Activated CD4-positive, alpha-beta memory T cell treated with anti-CD3 and anti-CD28 coated beads for 36 hours (primary cell): ENCODE data around the gene LRRC71. TPM values are rescaled to one million over a fixed set of nuclear protein-coding genes. Genes with fewer than 3 reads are reported as not detected.

Source experiments
- CTCF ChIA-PET: fragments of 350-600 bp; sonication (Branson Sonifier 250); formaldehyde crosslinking; loops from one replicate; lab custom pipeline; 2021; ENCODE audit warnings: antibody characterized with exemption, inconsistent platforms; lab: Charles Lee
- POLR2A ChIA-PET: fragments of 350-600 bp; sonication (Branson Sonifier 250); formaldehyde crosslinking; loops from one replicate; lab custom pipeline; 2021; ENCODE audit warnings: antibody characterized with exemption; lab: Charles Lee
- DNase-seq: peaks from one replicate; pipeline ENCODE4 v3.0.0-alpha.2; 2020
- H3K27ac Mint-ChIP-seq: one replicate; pipeline ENCODE4 v1.8.0; 2021; ENCODE audit warnings: mixed read lengths
- H3K27me3 Mint-ChIP-seq: one replicate; pipeline ENCODE4 v1.8.0; 2021; ENCODE audit warnings: mixed read lengths
- H3K36me3 Mint-ChIP-seq: one replicate; pipeline ENCODE4 v1.8.0; 2021; ENCODE audit warnings: mixed read lengths
- H3K4me1 Mint-ChIP-seq: one replicate; pipeline ENCODE4 v1.8.0; 2021; ENCODE audit warnings: low read depth, mixed read lengths
- H3K4me3 Mint-ChIP-seq: one replicate; pipeline ENCODE4 v1.8.0; 2021; ENCODE audit warnings: mild to moderate bottlenecking, mixed read lengths
- H3K9me3 Mint-ChIP-seq: one replicate; pipeline ENCODE4 v1.8.0; 2021; ENCODE audit warnings: mixed read lengths
- intact Hi-C: fragments of 100-400 bp; cut with micrococcal nuclease; formaldehyde crosslinking; loops from one replicate; pipeline ENCODE4 v1.15.1; 2023
- total RNA-seq, 2 experiments: library from RNA; stranded (reverse); gene quantifications; one replicate each; pipeline ENCODE4 v1.2.3, GENCODE V29; 2021

The LRRC71 gene
- total RNA-seq, 2 experiments from 2014 or later, result not detected

DNA sequence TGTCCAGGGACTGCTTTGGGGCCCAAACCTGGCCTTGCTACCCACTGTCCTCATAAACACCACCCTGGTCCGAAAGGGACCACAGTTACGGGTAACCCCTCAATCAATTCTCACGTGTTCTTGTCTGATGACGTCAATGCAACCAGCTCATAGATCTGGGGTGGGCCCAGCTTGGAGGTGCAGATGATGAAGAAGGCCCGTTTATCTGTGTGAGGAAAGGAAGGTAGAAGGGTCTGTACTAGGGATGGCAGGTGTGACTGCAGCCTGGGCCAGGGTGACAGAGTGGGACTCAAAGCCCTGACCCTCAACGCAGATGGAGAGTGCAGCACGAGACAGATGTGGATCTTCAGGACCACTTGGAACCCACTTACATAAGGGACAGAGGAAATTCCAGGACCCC, 22.1 kb downstream of the LRRC71 start:
- DNase-seq, result no peak
- peaks cover 2% of the 10 kb centered on the region for H3K36me3 Mint-ChIP-seq
- no peaks in the 10 kb centered on the region for H3K27me3 Mint-ChIP-seq
- no peak overlapping the region for H3K27ac Mint-ChIP-seq
- intact Hi-C loops, result no loop called here
- ChIA-PET CTCF (interaction anchor here (1.3 kb wide), 1 partner anchor 32 kb away, joined by 4 read pairs; no protein-coding TSS in a partner anchor), POLR2A (no interaction called here)
- no peaks in the 10 kb centered on the region for H3K9me3 Mint-ChIP-seq
- no peak overlapping the region for H3K4me3 Mint-ChIP-seq
- H3K4me1 Mint-ChIP-seq, result no peaks in the 10 kb centered on the region

DNA sequence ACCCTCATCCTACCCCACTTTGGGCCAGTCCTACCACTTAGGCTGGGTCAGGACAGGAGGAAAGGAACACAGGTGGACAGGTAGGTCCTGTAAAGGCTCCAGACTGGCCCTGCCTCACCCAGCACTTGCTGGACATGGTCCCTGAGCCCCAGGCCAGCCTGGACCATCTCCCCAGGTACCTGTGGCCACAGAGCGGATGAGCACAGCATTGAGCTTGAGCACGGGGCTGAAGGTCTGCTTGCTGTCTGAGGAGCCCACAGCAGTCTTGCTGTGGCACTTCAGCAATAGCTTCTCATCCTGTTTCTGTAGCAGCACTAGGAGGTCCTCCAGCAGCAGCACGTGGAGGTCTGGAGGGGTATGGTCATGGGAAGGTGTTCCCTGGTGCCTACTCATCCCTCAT, 23.3 kb downstream of the LRRC71 start:
- intact Hi-C loops, result no loop called here
- Mint-ChIP-seq H3K4me3 (no peak overlapping the region), H3K4me1 (no peaks in the 10 kb centered on the region), H3K36me3 (peaks cover 2% of the 10 kb centered on the region), H3K27me3 (no peaks in the 10 kb centered on the region), H3K27ac (no peak overlapping the region), H3K9me3 (no peaks in the 10 kb centered on the region)
- ChIA-PET CTCF (interaction anchor here (1.3 kb wide), 1 partner anchor 105 kb away, joined by 3 read pairs; no protein-coding TSS in a partner anchor), POLR2A (no interaction called here)
- no peak for DNase-seq

DNA sequence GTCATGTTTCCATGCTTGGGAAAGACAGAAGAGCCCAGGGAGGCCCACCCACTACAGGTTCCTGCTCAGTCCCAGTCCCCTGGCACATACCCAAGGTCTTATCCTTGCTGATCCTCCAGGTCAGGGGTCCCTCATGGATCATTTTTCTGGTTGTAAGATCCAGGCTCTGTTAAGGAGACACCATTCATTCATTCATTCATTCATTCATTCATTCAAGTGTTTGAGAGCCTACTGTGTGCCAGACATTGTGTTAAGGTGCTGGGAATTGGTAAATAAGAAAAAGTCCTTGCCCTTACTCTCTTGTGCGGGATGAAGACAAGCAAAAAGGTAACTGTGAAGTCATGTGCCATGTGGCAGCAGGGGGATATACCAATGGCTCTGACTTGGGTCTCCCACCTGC, 23.8 kb downstream of the LRRC71 start:
- intact Hi-C loops, result no loop called here
- no peaks in the 10 kb centered on the region for H3K9me3 Mint-ChIP-seq
- DNase-seq, result no peak
- H3K4me1 Mint-ChIP-seq, result no peaks in the 10 kb centered on the region
- ChIA-PET CTCF (interaction anchor here (1.3 kb wide), 1 partner anchor 105 kb away, joined by 3 read pairs; no protein-coding TSS in a partner anchor), POLR2A (no interaction called here)
- no peak overlapping the region for H3K4me3 Mint-ChIP-seq
- peaks cover under 1% of the 10 kb centered on the region for H3K36me3 Mint-ChIP-seq
- no peaks in the 10 kb centered on the region for H3K27me3 Mint-ChIP-seq
- H3K27ac Mint-ChIP-seq, result no peak overlapping the region

DNA sequence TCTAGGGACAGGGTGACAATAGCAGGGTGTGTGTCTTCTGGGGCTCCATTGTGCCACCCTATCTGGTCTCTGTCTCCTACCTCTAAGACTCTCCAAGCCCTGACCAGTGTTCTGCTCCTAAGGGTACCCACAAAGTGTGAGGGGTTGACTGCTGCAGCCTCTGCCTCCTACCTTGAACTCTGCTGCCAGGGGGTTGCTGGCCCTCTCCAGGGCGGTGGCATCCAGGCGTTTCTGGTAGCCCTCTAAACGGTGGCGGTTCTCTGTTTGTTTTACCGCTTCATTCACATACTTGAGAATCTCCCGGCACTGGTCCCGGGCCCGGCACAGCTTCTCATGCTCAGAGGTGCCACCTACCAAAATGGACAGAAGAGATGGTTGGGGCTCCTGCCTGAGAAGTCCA, 24.4 kb downstream of the LRRC71 start:
- ChIA-PET CTCF (no interaction called here), POLR2A (no interaction called here)
- Mint-ChIP-seq H3K27ac (no peak overlapping the region), H3K4me1 (no peaks in the 10 kb centered on the region), H3K36me3 (no peaks in the 10 kb centered on the region), H3K4me3 (no peak overlapping the region), H3K27me3 (no peaks in the 10 kb centered on the region), H3K9me3 (no peaks in the 10 kb centered on the region)
- intact Hi-C loops, result no loop called here
- no peak for DNase-seq

DNA sequence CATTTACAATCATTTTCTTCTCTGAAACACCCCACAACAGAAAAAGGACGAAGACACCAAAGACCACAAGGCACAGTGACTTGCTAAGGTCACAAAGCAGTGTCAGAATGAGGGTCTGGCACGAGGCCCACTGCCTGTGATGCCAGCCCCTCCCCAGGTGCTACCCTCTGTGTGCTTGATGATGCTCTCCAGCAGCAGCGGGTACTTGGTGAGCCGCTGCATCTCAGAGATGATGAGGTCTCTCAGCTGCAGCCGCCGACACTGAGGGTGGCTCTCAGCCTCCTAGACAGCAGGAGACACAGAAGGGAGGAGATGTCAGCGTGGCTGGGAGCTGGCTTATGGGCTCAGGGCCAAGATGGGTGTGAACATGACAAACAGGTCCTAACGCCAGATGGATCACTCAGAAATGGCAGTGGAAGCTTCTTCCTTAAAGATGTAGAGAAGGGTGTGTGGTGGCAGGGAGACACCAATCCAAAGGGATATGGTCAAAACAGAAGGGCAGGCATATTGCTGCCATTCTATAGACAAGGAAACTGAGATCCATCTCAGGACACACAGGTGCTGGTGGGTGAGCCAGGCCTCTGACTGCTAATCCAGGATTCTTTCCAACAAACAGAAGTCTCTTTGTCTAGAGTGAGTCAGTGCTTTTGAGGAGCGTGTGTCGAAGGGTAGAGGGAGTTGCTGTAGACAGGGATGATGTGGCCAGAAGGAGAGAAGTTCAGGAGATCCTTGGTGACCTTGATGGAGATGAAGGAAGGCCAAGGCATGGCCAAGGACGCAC, 25.6 kb downstream of the LRRC71 start:
- no peak for DNase-seq
- H3K9me3 Mint-ChIP-seq, result no peaks in the 10 kb centered on the region
- intact Hi-C loops, result no loop called here
- CTCF ChIA-PET, result interaction anchor here (1.1 to 1.3 kb wide), 2 partner anchors 36 to 128 kb away, joined by 3 read pairs; no protein-coding TSS in a partner anchor
- H3K27me3 Mint-ChIP-seq, result no peaks in the 10 kb centered on the region
- H3K27ac Mint-ChIP-seq, result no peak overlapping the region
- no peak overlapping the region for H3K4me3 Mint-ChIP-seq
- POLR2A ChIA-PET, result no interaction called here
- H3K4me1 Mint-ChIP-seq, result no peaks in the 10 kb centered on the region
- no peaks in the 10 kb centered on the region for H3K36me3 Mint-ChIP-seq

DNA sequence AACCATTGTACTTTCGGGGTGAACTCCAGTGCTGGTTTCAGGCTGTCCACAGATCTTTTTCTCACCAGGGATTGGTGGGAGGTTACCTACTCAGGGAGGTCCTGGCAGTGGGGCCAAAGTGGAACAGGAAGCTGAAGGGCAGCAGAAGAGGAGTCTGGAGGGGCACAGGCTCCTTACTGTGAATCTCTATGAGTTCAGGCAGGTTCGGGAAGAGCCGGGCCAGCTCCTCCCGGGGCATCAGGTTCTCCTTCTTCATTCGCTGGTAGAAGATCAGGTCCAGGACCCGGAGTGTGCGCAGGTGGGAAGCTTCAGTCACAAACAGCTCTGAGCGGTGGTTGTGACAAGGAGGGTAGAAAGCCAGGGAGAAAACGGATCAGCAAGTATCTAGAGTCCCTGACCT, 26.7 kb downstream of the LRRC71 start:
- H3K9me3 Mint-ChIP-seq, result no peaks in the 10 kb centered on the region
- no peak overlapping the region for H3K27ac Mint-ChIP-seq
- no peak overlapping the region for H3K4me3 Mint-ChIP-seq
- ChIA-PET CTCF (interaction anchor here (1.1 to 1.3 kb wide), 2 partner anchors 37 to 127 kb away, joined by 3 read pairs; no protein-coding TSS in a partner anchor), POLR2A (no interaction called here)
- H3K27me3 Mint-ChIP-seq, result no peaks in the 10 kb centered on the region
- no peak for DNase-seq
- intact Hi-C loops, result no loop called here
- no peaks in the 10 kb centered on the region for H3K4me1 Mint-ChIP-seq
- H3K36me3 Mint-ChIP-seq, result no peaks in the 10 kb centered on the region

DNA sequence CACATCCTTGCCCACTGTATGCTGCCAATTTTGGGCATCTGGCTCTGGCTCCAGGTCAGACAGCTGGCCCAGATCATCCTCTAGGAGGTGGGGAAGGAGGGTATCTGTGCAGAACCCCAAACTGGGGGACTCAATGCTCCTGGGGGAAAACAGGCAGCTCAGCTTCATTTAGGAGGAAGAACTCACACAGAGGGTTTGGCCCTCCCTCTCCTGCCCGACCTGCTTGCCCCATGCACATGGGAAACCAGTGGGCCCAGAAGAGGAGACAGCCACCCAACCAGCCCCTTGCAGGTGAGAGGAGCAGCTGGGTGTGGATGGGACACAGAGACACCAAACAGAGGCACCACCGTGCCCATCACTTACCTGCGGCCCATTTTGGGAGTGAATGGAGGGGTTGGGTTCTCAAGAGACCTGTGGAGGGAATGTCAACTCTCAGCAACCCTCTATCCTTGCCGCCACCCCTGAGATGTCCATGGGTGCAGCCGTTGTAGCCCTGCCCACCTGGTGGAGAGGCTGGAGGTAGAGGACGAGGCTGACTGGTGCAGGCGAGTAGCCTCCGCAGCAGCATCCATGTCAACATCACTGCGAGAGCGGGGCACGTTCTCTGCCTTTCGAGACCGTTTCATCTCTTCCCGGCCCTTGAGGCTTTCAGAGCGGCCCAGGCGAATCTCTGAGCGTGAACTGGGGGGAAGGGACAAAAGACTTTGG, 27.5 kb downstream of the LRRC71 start:
- DNase-seq, result no peak
- Mint-ChIP-seq H3K27ac (no peak overlapping the region), H3K9me3 (no peaks in the 10 kb centered on the region), H3K4me3 (no peak overlapping the region), H3K27me3 (no peaks in the 10 kb centered on the region), H3K36me3 (no peaks in the 10 kb centered on the region), H3K4me1 (no peaks in the 10 kb centered on the region)
- ChIA-PET CTCF (interaction anchor here (1.0 kb wide), 1 partner anchor 20 kb away, joined by 3 read pairs; no protein-coding TSS in a partner anchor), POLR2A (no interaction called here)
- intact Hi-C loops, result no loop called here

DNA sequence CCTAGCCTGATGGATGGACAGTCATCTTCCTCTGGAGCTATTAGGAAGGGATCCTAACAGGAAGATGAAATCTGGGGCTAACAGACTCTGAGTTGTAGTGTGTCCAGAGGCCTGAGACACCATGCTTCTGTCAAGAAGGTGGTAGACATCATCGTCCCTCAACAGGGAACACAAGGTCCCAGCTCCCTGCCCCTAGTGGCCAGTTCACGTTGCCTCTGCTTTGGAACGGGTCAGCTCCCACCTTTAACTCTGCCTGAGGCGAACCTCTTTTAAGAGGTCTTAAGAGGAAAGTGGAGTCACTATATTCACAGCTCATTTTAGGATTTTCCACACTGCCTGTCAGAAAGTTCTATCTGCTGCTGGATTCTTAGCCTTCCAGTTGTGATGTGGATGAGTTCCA, 28.3 kb downstream of the LRRC71 start:
- no peaks in the 10 kb centered on the region for H3K27me3 Mint-ChIP-seq
- ChIA-PET CTCF (interaction anchor here (1.0 to 1.1 kb wide), 3 partner anchors 11 to 142 kb away, joined by 3 to 4 read pairs (median 3); no protein-coding TSS in a partner anchor), POLR2A (no interaction called here)
- no peaks in the 10 kb centered on the region for H3K4me1 Mint-ChIP-seq
- no peaks in the 10 kb centered on the region for H3K9me3 Mint-ChIP-seq
- intact Hi-C loops, result no loop called here
- H3K27ac Mint-ChIP-seq, result no peak overlapping the region
- no peak overlapping the region for H3K4me3 Mint-ChIP-seq
- H3K36me3 Mint-ChIP-seq, result no peaks in the 10 kb centered on the region
- DNase-seq, result no peak

DNA sequence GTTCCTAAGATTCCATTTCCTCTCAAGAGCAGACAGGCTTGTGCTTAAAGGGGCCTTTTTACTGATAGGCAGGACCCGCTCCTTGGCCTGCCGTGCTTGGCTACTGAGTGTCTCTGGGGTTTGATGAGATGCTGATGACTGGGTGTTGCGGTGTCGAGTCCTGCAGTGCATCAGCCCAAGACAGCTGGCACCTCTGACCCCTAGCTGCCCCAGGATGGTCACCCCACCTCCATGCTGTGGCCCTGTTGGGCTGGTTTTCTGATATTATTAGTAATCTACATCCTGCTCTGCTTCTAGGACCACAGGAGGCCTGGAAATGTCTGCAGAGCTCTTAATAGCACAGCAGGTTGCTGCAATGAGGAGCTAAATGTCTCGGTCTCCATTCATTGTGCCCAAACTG, 28.7 kb downstream of the LRRC71 start:
- H3K36me3 Mint-ChIP-seq, result no peaks in the 10 kb centered on the region
- H3K27me3 Mint-ChIP-seq, result no peaks in the 10 kb centered on the region
- no peak overlapping the region for H3K27ac Mint-ChIP-seq
- H3K4me3 Mint-ChIP-seq, result no peak overlapping the region
- no peak for DNase-seq
- H3K4me1 Mint-ChIP-seq, result no peaks in the 10 kb centered on the region
- ChIA-PET CTCF (interaction anchor here (1.0 to 1.1 kb wide), 4 partner anchors 10 to 141 kb away, joined by 3 to 4 read pairs (median 3); no protein-coding TSS in a partner anchor), POLR2A (no interaction called here)
- intact Hi-C loops, result no loop called here
- H3K9me3 Mint-ChIP-seq, result no peaks in the 10 kb centered on the region

DNA sequence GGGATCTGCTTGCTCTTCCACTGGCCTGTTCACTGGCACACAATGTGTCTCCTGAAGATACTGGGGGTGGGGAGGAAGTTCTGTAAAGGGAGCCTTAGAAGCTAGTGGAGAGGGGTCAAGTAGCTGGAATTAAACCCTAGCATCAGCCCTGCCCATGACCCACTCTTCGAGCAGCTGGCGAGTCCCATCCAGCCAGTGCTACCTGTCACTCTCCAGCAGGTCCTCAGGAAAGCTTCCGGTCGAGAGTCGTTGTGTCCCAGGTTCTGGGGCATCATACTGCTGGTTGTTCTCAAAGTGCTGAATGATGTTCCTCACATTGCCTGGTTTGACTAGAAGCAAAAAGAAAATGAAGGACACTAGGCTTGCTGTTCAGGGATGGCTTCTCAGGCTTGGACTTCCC, 30.9 kb downstream of the LRRC71 start:
- no peaks in the 10 kb centered on the region for H3K9me3 Mint-ChIP-seq
- CTCF ChIA-PET, result no interaction called here
- H3K27me3 Mint-ChIP-seq, result no peaks in the 10 kb centered on the region
- POLR2A ChIA-PET, result no interaction called here
- H3K4me3 Mint-ChIP-seq, result no peak overlapping the region
- intact Hi-C loops, result no loop called here
- H3K36me3 Mint-ChIP-seq, result no peaks in the 10 kb centered on the region
- no peak for DNase-seq
- no peaks in the 10 kb centered on the region for H3K4me1 Mint-ChIP-seq
- H3K27ac Mint-ChIP-seq, result no peak overlapping the region

DNA sequence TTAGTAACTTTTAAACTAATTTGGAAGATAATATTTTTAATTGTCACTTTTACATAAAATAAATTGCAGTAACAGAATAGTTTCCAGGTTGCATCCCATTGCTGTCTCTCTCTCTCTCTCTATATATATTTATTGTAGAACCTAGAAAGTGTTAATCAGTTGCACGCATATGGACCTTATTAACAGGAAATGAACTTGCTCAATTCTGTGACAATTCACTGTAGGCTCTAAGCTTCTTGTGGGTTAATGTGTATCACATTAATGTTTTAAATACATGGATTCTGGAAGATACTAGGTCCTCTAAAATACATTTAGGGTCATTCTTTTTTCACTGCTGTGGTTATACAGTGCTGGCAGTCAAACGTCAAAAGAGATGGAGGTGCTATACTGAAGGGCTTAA, 33.1 kb downstream of the LRRC71 start:
- intact Hi-C loops, result no loop called here
- no peak for DNase-seq
- POLR2A ChIA-PET, result no interaction called here
- no peak overlapping the region for H3K27ac Mint-ChIP-seq
- H3K27me3 Mint-ChIP-seq, result no peaks in the 10 kb centered on the region
- H3K4me1 Mint-ChIP-seq, result no peaks in the 10 kb centered on the region
- H3K9me3 Mint-ChIP-seq, result no peaks in the 10 kb centered on the region
- CTCF ChIA-PET, result no interaction called here
- no peak overlapping the region for H3K4me3 Mint-ChIP-seq
- H3K36me3 Mint-ChIP-seq, result peaks cover 2% of the 10 kb centered on the region

DNA sequence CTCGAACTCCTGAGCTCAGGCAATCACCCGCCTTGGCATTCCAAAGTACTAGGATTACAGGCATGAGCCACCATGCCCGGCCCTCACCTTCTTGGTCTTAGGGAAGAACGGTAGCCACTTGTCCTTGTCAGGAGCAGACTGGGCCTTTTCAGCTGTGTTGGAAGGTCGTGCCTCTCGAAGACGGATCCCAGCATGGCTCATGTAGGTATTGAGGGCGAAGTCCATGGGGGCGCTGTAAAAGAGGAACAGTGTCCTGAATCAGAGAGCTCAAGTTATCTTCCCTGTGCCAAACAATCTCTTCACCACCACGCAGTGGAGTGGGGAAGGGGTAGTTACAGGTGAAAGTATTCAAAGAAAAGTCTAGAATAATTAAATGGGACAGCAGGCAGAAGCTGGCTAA, 35.9 kb downstream of the LRRC71 start:
- H3K4me1 Mint-ChIP-seq, result no peaks in the 10 kb centered on the region
- ChIA-PET POLR2A (no interaction called here), CTCF (interaction anchor here (1.0 to 1.5 kb wide), 2 partner anchors 10 to 14 kb away, joined by 3 to 4 read pairs; no protein-coding TSS in a partner anchor)
- H3K4me3 Mint-ChIP-seq, result no peak overlapping the region
- intact Hi-C loops, result no loop called here
- H3K27me3 Mint-ChIP-seq, result no peaks in the 10 kb centered on the region
- DNase-seq, result no peak
- H3K27ac Mint-ChIP-seq, result no peak overlapping the region
- no peaks in the 10 kb centered on the region for H3K9me3 Mint-ChIP-seq
- peaks cover 2% of the 10 kb centered on the region for H3K36me3 Mint-ChIP-seq
